ENCODE data around the gene KLHL17. TPM values are rescaled to one million over a fixed set of nuclear protein-coding genes. Genes with fewer than 3 reads are reported as not detected.
A peak's percentile ranks its signal among the peaks of the same experiment; 100 is the strongest.

Gene KLHL17
- total and polyA plus RNA-seq, 10 of the 15 experiments (the other 5 are each of a cell fraction or from before 2014, with no cell fraction given), result 0.03 to 30.6 (median 5.3) TPM

- Histone ChIP-seq H3K79me2 (ENCODE audit: control insufficient read depth, insufficient read depth, low read length) (no peaks in the 10 kb centered on the region), H3K36me3 (ENCODE audit: control insufficient read depth in 2 of 2, insufficient read depth in 2 of 2, low read length in 1 of 2) (no peaks in the 10 kb centered on the region; a peak in 1 of 4 replicates), H2AFZ (ENCODE audit: control insufficient read depth, low read depth, low read length) (no peak overlapping the region), H3K27me3 (replicated peaks in 1 of 2; ENCODE audit: control insufficient read depth in 2 of 2, insufficient read depth in 2 of 2, low read length in 1 of 2) (no peaks in the 10 kb centered on the region), H3K4me3 (no peak overlapping the region), H4K20me1 (ENCODE audit: control insufficient read depth, insufficient read depth) (no peaks in the 10 kb centered on the region), H3K4me2 (ENCODE audit: control insufficient read depth, insufficient read depth) (peak overlapping the region; percentile 97; the same call in 1 of the 2 replicates), H3K4me1 (ENCODE audit: control insufficient read depth, insufficient read depth, low read length) (peaks cover 9% of the 10 kb centered on the region), H3K9ac (ENCODE audit: control insufficient read depth, insufficient read depth, low read length) (no peak overlapping the region), H3K9me3 (replicated peaks; ENCODE audit: control insufficient read depth, insufficient read depth, low read length) (no peaks in the 10 kb centered on the region), H3K27ac (ENCODE audit: control insufficient read depth, insufficient read depth) (no peak overlapping the region)
- ChIA-PET RAD21 (ENCODE audit: unreplicated experiment) (interaction anchor here (0.8 to 1.1 kb wide), 3 partner anchors 25 to 62 kb away, joined by 3 to 5 read pairs (median 4); no protein-coding TSS in a partner anchor), CTCF (no interaction called here), POLR2A (interaction anchor here (1.1 kb wide), 1 partner anchor 14 kb away, joined by 3 read pairs; the partner anchor contains the start of gene PERM1), SMC1A (ENCODE audit: uncharacterized antibody, unreplicated experiment) (interaction anchor here (0.7 kb wide), 1 partner anchor 17 kb away, joined by 3 read pairs; no protein-coding TSS in a partner anchor)
- intact Hi-C loops (cut with micrococcal nuclease; ENCODE audit: unreplicated experiment), result no loop called here
- no peak for ATAC-seq
- BruUV-seq (replicated peaks), result no TSS peak
- TF ChIP-seq RAD51 (IDR thresholded peaks at IDR 0.05) (no peak), CTCF (IDR thresholded peaks at IDR 0.05 in 2 of 3, conservative IDR thresholded peaks at IDR 0.05 in 1 of 3; ENCODE audit: control insufficient read depth in 2 of 3, extremely low read depth in 1 of 3, insufficient read depth in 1 of 3, low read depth in 3 of 3, low read length in 3 of 3) (no peak)
- DNase-seq (ENCODE audit: low read depth, low spot score), result no peak
- FAIRE-seq, result no peak
- 60% methylated on average over 23 of the region's 23 CpGs for WGBS (ENCODE audit: insufficient coverage, insufficient replicate concordance, low lambda C conversion rate, missing lambda C conversion rate)
- in situ Hi-C loops (cut with MboI), result no loop called here
These were observed 7.3 kb downstream of the KLHL17 start for GRCh38 chr1:967466-968343.
